ENCODE measurements around the gene KLF13.

DNA sequence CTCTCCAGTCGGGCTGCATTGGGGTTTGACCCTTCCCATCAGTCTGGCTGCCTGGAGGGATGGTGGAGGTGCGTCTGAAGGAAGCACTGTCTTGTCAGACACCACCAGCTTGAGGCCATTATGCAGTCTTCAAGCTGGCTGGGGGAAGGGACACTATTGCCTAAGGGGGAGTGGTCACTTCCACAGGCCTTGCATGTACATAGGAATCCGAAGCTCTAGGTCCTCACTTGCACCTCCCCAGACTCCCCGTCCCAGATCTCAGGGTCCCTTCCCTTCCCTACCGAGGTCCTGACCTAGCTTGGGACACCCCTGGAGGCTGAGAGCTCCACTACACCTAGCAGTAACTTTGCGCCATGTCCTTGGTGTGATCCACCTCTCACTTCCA lies 48.6 kb upstream of the KLF13 start:
- TF ChIP-seq, protein P1, sequence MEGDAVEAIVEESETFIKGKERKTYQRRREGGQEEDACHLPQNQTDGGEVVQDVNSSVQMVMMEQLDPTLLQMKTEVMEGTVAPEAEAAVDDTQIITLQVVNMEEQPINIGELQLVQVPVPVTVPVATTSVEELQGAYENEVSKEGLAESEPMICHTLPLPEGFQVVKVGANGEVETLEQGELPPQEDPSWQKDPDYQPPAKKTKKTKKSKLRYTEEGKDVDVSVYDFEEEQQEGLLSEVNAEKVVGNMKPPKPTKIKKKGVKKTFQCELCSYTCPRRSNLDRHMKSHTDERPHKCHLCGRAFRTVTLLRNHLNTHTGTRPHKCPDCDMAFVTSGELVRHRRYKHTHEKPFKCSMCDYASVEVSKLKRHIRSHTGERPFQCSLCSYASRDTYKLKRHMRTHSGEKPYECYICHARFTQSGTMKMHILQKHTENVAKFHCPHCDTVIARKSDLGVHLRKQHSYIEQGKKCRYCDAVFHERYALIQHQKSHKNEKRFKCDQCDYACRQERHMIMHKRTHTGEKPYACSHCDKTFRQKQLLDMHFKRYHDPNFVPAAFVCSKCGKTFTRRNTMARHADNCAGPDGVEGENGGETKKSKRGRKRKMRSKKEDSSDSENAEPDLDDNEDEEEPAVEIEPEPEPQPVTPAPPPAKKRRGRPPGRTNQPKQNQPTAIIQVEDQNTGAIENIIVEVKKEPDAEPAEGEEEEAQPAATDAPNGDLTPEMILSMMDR (IDR thresholded peaks at IDR 0.05) = no peak
- TF ChIP-seq POLR2A (IDR thresholded peaks at IDR 0.05) = no peak
